GM12891 (cell line): ENCODE data around the gene RTP5.

Experiments
- PAX5 ChIP-seq: IDR thresholded peaks from 2 replicates; pipeline ENCODE4 v1.6.1; 2011; ENCODE audit warnings: low read length, moderate library complexity, mild to moderate bottlenecking; ENCODE audit not compliant: insufficient read depth, severe bottlenecking
- POLR2A ChIP-seq: IDR thresholded peaks from 2 replicates; pipeline ENCODE4 v1.6.1; 2011; ENCODE audit warnings: low read depth, low read length, control low read depth
- POLR2AphosphoS5 ChIP-seq: IDR thresholded peaks from 2 replicates; pipeline ENCODE4 v1.6.1; 2011; ENCODE audit warnings: low read depth, low read length, control low read depth
- SPI1 ChIP-seq: IDR thresholded peaks from 2 replicates; pipeline ENCODE4 v1.6.1; 2011; ENCODE audit warnings: low read depth, low read length, control low read depth
- TAF1 ChIP-seq: IDR thresholded peaks from 2 replicates; pipeline ENCODE4 v1.6.1; 2011; ENCODE audit warnings: low read depth, low read length, control low read depth

GRCh38 chr2:241846406-241846805 is 23.1 kb upstream of the RTP5 start:
- TF ChIP-seq POLR2A (no peak), POLR2AphosphoS5 (no peak), TAF1 (no peak), PAX5 (no peak), SPI1 (no peak)
